Type B pancreatic cell (in vitro differentiated cells): Measurements from ENCODE around the gene GTF2F2. TPM values are rescaled to one million over a fixed set of nuclear protein-coding genes. Genes with fewer than 3 reads are reported as not detected.

Experiments
- DNase-seq: peaks from one replicate; pipeline ENCODE4 v3.0.0; 2021; ENCODE audit warnings: mixed read lengths; ENCODE audit not compliant: unreplicated experiment; ENCODE audit errors: extremely low spot score
- H3K27ac Mint-ChIP-seq: 2 replicates; pipeline ENCODE4 v1.8.0; 2021; ENCODE audit warnings: mild to moderate bottlenecking, mixed read lengths
- H3K27me3 Mint-ChIP-seq: 2 replicates; pipeline ENCODE4 v1.8.0; 2021; ENCODE audit warnings: mixed read lengths
- H3K36me3 Mint-ChIP-seq: 2 replicates; pipeline ENCODE4 v1.8.0; 2021; ENCODE audit warnings: mixed read lengths
- H3K4me1 Mint-ChIP-seq: one replicate; pipeline ENCODE4 v1.8.0; 2021; ENCODE audit warnings: mixed read lengths; ENCODE audit not compliant: unreplicated experiment
- H3K4me3 Mint-ChIP-seq: 2 replicates; pipeline ENCODE4 v1.8.0; 2021; ENCODE audit warnings: mild to moderate bottlenecking, mixed read lengths
- H3K9me3 Mint-ChIP-seq: 2 replicates; pipeline ENCODE4 v1.8.0; 2021; ENCODE audit warnings: mixed read lengths
- CTCF ChIP-seq: fragments of 200-600 bp; sonication (generic); conservative IDR thresholded peaks from 2 replicates; pipeline ENCODE4 v1.5.0; 2021; ENCODE audit warnings: antibody characterized with exemption, mild to moderate bottlenecking
- total RNA-seq: library from RNA; stranded (reverse); gene quantifications from 2 replicates; pipeline ENCODE4 v1.2.1, GENCODE V29; 2021; ENCODE audit warnings: low replicate concordance

The GTF2F2 gene
- total RNA-seq, 1 donor from 2014 or later = 21.8 TPM

- DNase-seq = no peak
- Mint-ChIP-seq H3K9me3 (no peaks in the 10 kb centered on the region), H3K4me1 (peaks cover 37% of the 10 kb centered on the region), H3K36me3 (peaks cover 24% of the 10 kb centered on the region), H3K27me3 (no peaks in the 10 kb centered on the region), H3K4me3 (no peak overlapping the region), H3K27ac (no peak overlapping the region)
- TF ChIP-seq CTCF = no peak
Measured at GRCh38 chr13:45331692-45332035, 211.4 kb downstream of the GTF2F2 start.

GRCh38 chr13:45332036-45332830 is 211.9 kb downstream of the GTF2F2 start:
- no peak overlapping the region for H3K4me3 Mint-ChIP-seq
- peaks cover 43% of the 10 kb centered on the region for H3K4me1 Mint-ChIP-seq
- no peak for TF ChIP-seq CTCF
- H3K27ac Mint-ChIP-seq = peak overlapping the region; percentile 69
- H3K9me3 Mint-ChIP-seq = no peaks in the 10 kb centered on the region
- DNase-seq = no peak
- no peaks in the 10 kb centered on the region for H3K27me3 Mint-ChIP-seq
- peaks cover 30% of the 10 kb centered on the region for H3K36me3 Mint-ChIP-seq

GRCh38 chr13:45332831-45333219 is 212.5 kb downstream of the GTF2F2 start:
- peaks cover 35% of the 10 kb centered on the region for H3K36me3 Mint-ChIP-seq
- H3K27ac Mint-ChIP-seq = peak overlapping the region; percentile 79

GRCh38 chr13:45333251-45333976 is 213.1 kb downstream of the GTF2F2 start:
- Mint-ChIP-seq H3K4me3 (peak overlapping the region; percentile 27), H3K27ac (peak overlapping the region; percentile 79), H3K9me3 (no peaks in the 10 kb centered on the region), H3K4me1 (peaks cover 45% of the 10 kb centered on the region), H3K36me3 (peaks cover 38% of the 10 kb centered on the region), H3K27me3 (no peaks in the 10 kb centered on the region)
- no peak for TF ChIP-seq CTCF
- no peak for DNase-seq

More at GRCh38 chr13:45332831-45333219, 212.5 kb downstream of the GTF2F2 start:
- H3K4me1 Mint-ChIP-seq = peaks cover 44% of the 10 kb centered on the region
- DNase-seq = no peak
- no peak for TF ChIP-seq CTCF
- H3K27me3 Mint-ChIP-seq = no peaks in the 10 kb centered on the region
- H3K4me3 Mint-ChIP-seq = no peak overlapping the region
- H3K9me3 Mint-ChIP-seq = no peaks in the 10 kb centered on the region

Other genes starting within 250 kb of the GTF2F2 start
- 6.9 and 8.7 TPM in 2 replicates for gene NUFIP1, start 131.0 kb upstream of the GTF2F2 start, total RNA-seq
- gene GPALPP1, start 131.0 kb upstream of the GTF2F2 start, total RNA-seq = 18.9 and 29.3 TPM in 2 replicates
- not detected in 2 replicates for gene KCTD4, start 80.5 kb downstream of the GTF2F2 start, total RNA-seq
- 3,472 and 4,120 TPM in 2 replicates for gene TPT1, start 220.7 kb downstream of the GTF2F2 start, total RNA-seq